GM12878 (cell line): ENCODE measurements around the gene KRTAP1-4. TPM values are rescaled to one million over a fixed set of nuclear protein-coding genes. Genes with fewer than 3 reads are reported as not detected.

Experiments
- ATAC-seq: fragments of 200-7000 bp; cut with Tn5 transposase; 3 replicates; pipeline ENCODE4 v1.9.1; 2020; ENCODE audit warnings: mild to moderate bottlenecking, moderate library complexity
- BruUV-seq: library from RNA; stranded (reverse); fragments of 400-500 nt; replicated peaks from 2 replicates; lab custom pipeline; 2021; lab: Mats Ljungman, UMichigan
- CTCF ChIA-PET: fragments of 300-600 bp; sonication (Branson Sonifier 250); formaldehyde crosslinking; extraction: SDS; loops from one replicate; lab custom pipeline; 2021; ENCODE audit warnings: inconsistent platforms; lab: Yijun Ruan, JAX
- POLR2A ChIA-PET: fragments of 350-600 bp; formaldehyde crosslinking; extraction: SDS; loops from one replicate; lab custom pipeline; 2021; ENCODE audit warnings: inconsistent platforms; lab: Charles Lee
- RAD21 ChIA-PET: fragments of 300-600 bp; sonication (Branson Sonifier 250); formaldehyde crosslinking; loops from one replicate; lab custom pipeline; 2023; ENCODE audit warnings: antibody characterized with exemption; ENCODE audit not compliant: unreplicated experiment; lab: Charles Lee
- SMC1A ChIA-PET: fragments of 300-600 bp; sonication (Branson Sonifier 250); formaldehyde crosslinking; loops from one replicate; lab custom pipeline; 2023; ENCODE audit not compliant: unreplicated experiment, uncharacterized antibody; lab: Charles Lee
- DNase-seq: peaks from one replicate; pipeline ENCODE4 v3.0.0-alpha.2; 2011; ENCODE audit warnings: low read depth, low spot score
- FAIRE-seq: peaks from 3 replicates; lab custom pipeline; 2011; peaks lifted over from hg19 to GRCh38; lab: Jason Lieb, UNC
- H2AFZ ChIP-seq: 2 replicates; pipeline ENCODE4 v1.6.0; 2011; ENCODE audit warnings: low read depth, low read length, control low read depth; ENCODE audit not compliant: control insufficient read depth
- H3K27ac ChIP-seq: 2 replicates; pipeline ENCODE4 v1.5.1; 2011; ENCODE audit warnings: control low read depth; ENCODE audit not compliant: control insufficient read depth, insufficient read depth
- H3K27me3 ChIP-seq, 2 experiments: replicated peaks in 1 of 2; 2 replicates each; pipeline versions ENCODE4 v1.6.0 to v1.6.1; 2011; ENCODE audit warnings: low read length in 1 of 2; ENCODE audit not compliant: control insufficient read depth in 2 of 2, insufficient read depth in 2 of 2
- H3K36me3 ChIP-seq, 2 experiments: 2 replicates each; pipeline ENCODE4 v1.5.1; 2011; ENCODE audit warnings: low read length in 1 of 2; ENCODE audit not compliant: control insufficient read depth in 2 of 2, insufficient read depth in 2 of 2
- H3K4me1 ChIP-seq: 2 replicates; pipeline ENCODE4 v1.6.1; 2011; ENCODE audit warnings: mild to moderate bottlenecking, low read length, moderate library complexity, mixed read lengths; ENCODE audit not compliant: control insufficient read depth, insufficient read depth
- H3K4me2 ChIP-seq: 2 replicates; pipeline ENCODE4 v1.6.0; 2011; ENCODE audit warnings: control low read depth; ENCODE audit not compliant: control insufficient read depth, insufficient read depth
- H3K4me3 ChIP-seq: fragments of 200-600 bp; sonication (generic); 2 replicates; pipeline ENCODE4 v1.5.1; 2016
- H3K79me2 ChIP-seq: 2 replicates; pipeline ENCODE4 v1.6.0; 2011; ENCODE audit warnings: low read length; ENCODE audit not compliant: control insufficient read depth, insufficient read depth
- H3K9ac ChIP-seq: 2 replicates; pipeline ENCODE4 v1.8.0; 2011; ENCODE audit warnings: low read length, control low read depth, mixed read lengths; ENCODE audit not compliant: control insufficient read depth, insufficient read depth
- H3K9me3 ChIP-seq: replicated peaks from 3 replicates; pipeline ENCODE4 v1.5.1; 2011; ENCODE audit warnings: mild to moderate bottlenecking, low read length; ENCODE audit not compliant: control insufficient read depth, insufficient read depth
- H4K20me1 ChIP-seq: 2 replicates; pipeline ENCODE4 v1.6.0; 2011; ENCODE audit not compliant: control insufficient read depth, insufficient read depth
- NFIC ChIP-seq: IDR thresholded peaks from 2 replicates; pipeline ENCODE4 v1.6.1; 2012; ENCODE audit warnings: low read depth, mild to moderate bottlenecking, inconsistent platforms, low read length, moderate library complexity
- PRDM15 ChIP-seq: fragments of 450-650 bp; formaldehyde crosslinking; IDR thresholded peaks from 2 replicates; pipeline ENCODE4 v1.4.0; 2020; ENCODE audit warnings: mild to moderate bottlenecking, moderate library complexity
- SIN3A ChIP-seq: IDR thresholded peaks from 2 replicates; pipeline ENCODE4 v1.6.1; 2012; ENCODE audit warnings: low read depth, low read length, improper control_type of control experiment
- STAT1 ChIP-seq: fragments of 450-650 bp; conservative IDR thresholded peaks from 2 replicates; pipeline ENCODE4 v1.6.1; 2014; ENCODE audit warnings: antibody characterized with exemption, mild to moderate bottlenecking
- SUPT20H ChIP-seq: IDR thresholded peaks from 2 replicates; pipeline ENCODE4 v1.6.1; 2011; ENCODE audit warnings: low read depth, mild to moderate bottlenecking, low read length, moderate library complexity, borderline replicate concordance; ENCODE audit not compliant: control insufficient read depth
- TBL1XR1 ChIP-seq: IDR thresholded peaks from 2 replicates; pipeline ENCODE4 v1.6.1; 2012; ENCODE audit warnings: low read depth, low read length, improper control_type of control experiment
- ZNF384 ChIP-seq: IDR thresholded peaks from 2 replicates; pipeline ENCODE4 v1.6.1; 2012; ENCODE audit warnings: low read depth, mild to moderate bottlenecking, low read length, improper control_type of control experiment, borderline replicate concordance
- WGBS: methylation state at CpG from one replicate; pipeline ENCODE4 v1.1.6; 2016; ENCODE audit warnings: low lambda C conversion rate; ENCODE audit not compliant: insufficient replicate concordance, insufficient coverage; ENCODE audit errors: missing lambda C conversion rate; 5-methylcytosine and 5-hydroxymethylcytosine counted together
- in situ Hi-C: fragments of 300-500 bp; cut with MboI; formaldehyde crosslinking; loops from 9 replicates; pipeline ENCODE4 v1.14.3; 2018; ENCODE audit warnings: mixed read lengths
- intact Hi-C: fragments of 100-400 bp; cut with micrococcal nuclease; formaldehyde crosslinking; loops from one replicate; pipeline ENCODE4 v1.14.2; 2022; ENCODE audit not compliant: unreplicated experiment
- polyA plus RNA-seq, 11 experiments: library from polyadenylated mRNA; depleted of rRNA in 4 of 11; unstranded in 6 of 11; stranded (reverse) in 5 of 11; fragments of >200 nt; fragmentation: Nextera tagmentation in 4 of 11; fragmentation: Illumina TruSeq in 1 of 11; extraction: Ambion mirVana in 4 of 11; extraction: Trizol in 1 of 11; gene quantifications; 1 replicate in 1 of 11; 2 replicates in 10 of 11; pipeline versions ENCODE4 v1.2.1 to v1.2.3, GENCODE V29; 2011 to 2016; ENCODE audit warnings: inconsistent platforms in 2 of 11, missing spikeins in 2 of 11, low read depth in 1 of 11
- total RNA-seq, 4 experiments: library from RNA; depleted of rRNA in 3 of 4; stranded (reverse); fragments of >200 nt in 3 of 4; fragmentation: Illumina TruSeq in 1 of 4; extraction: Trizol in 1 of 4; gene quantifications; 2 replicates each; pipeline versions ENCODE4 v1.2.1 to v1.2.3, GENCODE V29; 2013 to 2021
- TF ChIP-seq, protein P1 (sequence below): fragments of 450-650 bp; IDR thresholded peaks from 2 replicates; pipeline ENCODE4 v1.6.1; 2016; ENCODE audit warnings: mild to moderate bottlenecking
- TF ChIP-seq, protein P2 (sequence below): IDR thresholded peaks from 2 replicates; pipeline ENCODE4 v1.6.1; 2011; ENCODE audit warnings: mild to moderate bottlenecking, low read depth, low read length, moderate library complexity; ENCODE audit not compliant: insufficient replicate concordance

Gene KRTAP1-4
- total and polyA plus RNA-seq, 10 of the 15 experiments (the other 5 are each of a cell fraction or from before 2014, with no cell fraction given), result not detected

DNA sequence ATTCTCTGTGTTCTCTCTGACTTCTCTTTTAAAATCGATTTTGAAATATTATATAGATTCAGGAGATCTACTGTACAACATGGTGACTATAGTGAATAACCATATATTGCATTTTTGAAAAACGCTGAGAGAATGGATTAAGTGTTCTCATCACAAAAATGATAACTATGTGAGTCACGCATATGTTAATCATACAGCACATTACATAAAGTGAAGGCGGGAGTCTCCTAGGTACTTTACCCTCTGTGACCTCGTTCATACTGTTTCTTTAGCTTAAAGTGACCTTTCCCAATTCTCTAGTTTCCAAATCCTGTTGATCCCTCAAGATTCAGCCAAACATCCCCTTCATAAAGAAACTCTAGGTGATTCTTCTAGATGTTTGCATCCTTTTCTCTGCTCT lies 27.2 kb downstream of the KRTAP1-4 start:
- DNase-seq (no peak), FAIRE-seq (no peak), ATAC-seq (no peak)
- no peak overlapping the region for H3K9ac ChIP-seq
- 36% methylated on average over 5 of the region's 5 CpGs for WGBS
- RAD21 ChIA-PET, result no interaction called here
- no peak overlapping the region for H3K27ac ChIP-seq
- POLR2A ChIA-PET, result no interaction called here
- H3K27me3 ChIP-seq, result no peaks in the 10 kb centered on the region; a peak in 2 of 4 replicates
- no peaks in the 10 kb centered on the region for H3K9me3 ChIP-seq
- no peak overlapping the region for H3K4me2 ChIP-seq
- H3K4me1 ChIP-seq, result no peaks in the 10 kb centered on the region
- H2AFZ ChIP-seq, result no peak overlapping the region
- CTCF ChIA-PET, result no interaction called here
- H3K79me2 ChIP-seq, result no peaks in the 10 kb centered on the region
- in situ Hi-C loops (no loop called here), intact Hi-C loops (no loop called here)
- SMC1A ChIA-PET, result no interaction called here
- H3K4me3 ChIP-seq, result no peak overlapping the region
- no peaks in the 10 kb centered on the region for H4K20me1 ChIP-seq
- TF ChIP-seq ZNF384, result no peak
- TF ChIP-seq, protein P1, sequence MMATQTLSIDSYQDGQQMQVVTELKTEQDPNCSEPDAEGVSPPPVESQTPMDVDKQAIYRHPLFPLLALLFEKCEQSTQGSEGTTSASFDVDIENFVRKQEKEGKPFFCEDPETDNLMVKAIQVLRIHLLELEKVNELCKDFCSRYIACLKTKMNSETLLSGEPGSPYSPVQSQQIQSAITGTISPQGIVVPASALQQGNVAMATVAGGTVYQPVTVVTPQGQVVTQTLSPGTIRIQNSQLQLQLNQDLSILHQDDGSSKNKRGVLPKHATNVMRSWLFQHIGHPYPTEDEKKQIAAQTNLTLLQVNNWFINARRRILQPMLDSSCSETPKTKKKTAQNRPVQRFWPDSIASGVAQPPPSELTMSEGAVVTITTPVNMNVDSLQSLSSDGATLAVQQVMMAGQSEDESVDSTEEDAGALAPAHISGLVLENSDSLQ, result no peak
- TF ChIP-seq, protein P2, sequence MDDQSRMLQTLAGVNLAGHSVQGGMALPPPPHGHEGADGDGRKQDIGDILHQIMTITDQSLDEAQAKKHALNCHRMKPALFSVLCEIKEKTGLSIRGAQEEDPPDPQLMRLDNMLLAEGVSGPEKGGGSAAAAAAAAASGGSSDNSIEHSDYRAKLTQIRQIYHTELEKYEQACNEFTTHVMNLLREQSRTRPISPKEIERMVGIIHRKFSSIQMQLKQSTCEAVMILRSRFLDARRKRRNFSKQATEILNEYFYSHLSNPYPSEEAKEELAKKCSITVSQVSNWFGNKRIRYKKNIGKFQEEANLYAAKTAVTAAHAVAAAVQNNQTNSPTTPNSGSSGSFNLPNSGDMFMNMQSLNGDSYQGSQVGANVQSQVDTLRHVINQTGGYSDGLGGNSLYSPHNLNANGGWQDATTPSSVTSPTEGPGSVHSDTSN, result no peak
- TF ChIP-seq SIN3A, result no peak
- TF ChIP-seq PRDM15 (CRISPR knock-in tag), result no peak
- no peak for TF ChIP-seq NFIC
- TF ChIP-seq SUPT20H, result no peak
- no peak for TF ChIP-seq STAT1
- TF ChIP-seq TBL1XR1, result no peak
- no peaks in the 10 kb centered on the region for H3K36me3 ChIP-seq
- no TSS peak for BruUV-seq
